ENCODE data around the gene RGS18.

DNA sequence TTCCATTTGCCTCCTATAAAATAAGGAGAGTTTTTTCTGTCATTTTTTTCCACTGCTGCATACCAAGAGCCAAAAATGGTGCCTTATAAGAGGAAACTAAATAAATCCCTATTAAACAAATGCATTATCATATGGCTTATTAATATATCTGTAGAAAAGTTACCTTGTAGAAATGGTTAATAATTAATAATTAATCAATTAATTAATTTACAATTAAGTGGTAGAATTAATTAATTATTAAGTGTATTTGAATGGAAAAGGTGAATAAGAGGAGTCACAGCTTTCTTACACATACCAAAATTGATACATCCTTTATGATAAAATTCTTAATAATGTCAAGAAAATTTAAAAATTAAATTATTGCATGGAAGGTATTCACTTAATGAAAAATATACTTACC, 35.6 kb upstream of the RGS18 start:
- TF ChIP-seq, protein P1, sequence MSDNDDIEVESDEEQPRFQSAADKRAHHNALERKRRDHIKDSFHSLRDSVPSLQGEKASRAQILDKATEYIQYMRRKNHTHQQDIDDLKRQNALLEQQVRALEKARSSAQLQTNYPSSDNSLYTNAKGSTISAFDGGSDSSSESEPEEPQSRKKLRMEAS (IDR thresholded peaks at IDR 0.05), result no peak
- TF ChIP-seq, protein P2, sequence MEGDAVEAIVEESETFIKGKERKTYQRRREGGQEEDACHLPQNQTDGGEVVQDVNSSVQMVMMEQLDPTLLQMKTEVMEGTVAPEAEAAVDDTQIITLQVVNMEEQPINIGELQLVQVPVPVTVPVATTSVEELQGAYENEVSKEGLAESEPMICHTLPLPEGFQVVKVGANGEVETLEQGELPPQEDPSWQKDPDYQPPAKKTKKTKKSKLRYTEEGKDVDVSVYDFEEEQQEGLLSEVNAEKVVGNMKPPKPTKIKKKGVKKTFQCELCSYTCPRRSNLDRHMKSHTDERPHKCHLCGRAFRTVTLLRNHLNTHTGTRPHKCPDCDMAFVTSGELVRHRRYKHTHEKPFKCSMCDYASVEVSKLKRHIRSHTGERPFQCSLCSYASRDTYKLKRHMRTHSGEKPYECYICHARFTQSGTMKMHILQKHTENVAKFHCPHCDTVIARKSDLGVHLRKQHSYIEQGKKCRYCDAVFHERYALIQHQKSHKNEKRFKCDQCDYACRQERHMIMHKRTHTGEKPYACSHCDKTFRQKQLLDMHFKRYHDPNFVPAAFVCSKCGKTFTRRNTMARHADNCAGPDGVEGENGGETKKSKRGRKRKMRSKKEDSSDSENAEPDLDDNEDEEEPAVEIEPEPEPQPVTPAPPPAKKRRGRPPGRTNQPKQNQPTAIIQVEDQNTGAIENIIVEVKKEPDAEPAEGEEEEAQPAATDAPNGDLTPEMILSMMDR (IDR thresholded peaks at IDR 0.05), result no peak
